Spleen (tissue), 7 donors: ENCODE measurements around the gene LCE1E.

ENCODE experiments used
- POLR2AphosphoS5 ChIP-seq, 3 donors: sonication (generic); formaldehyde crosslinking; IDR thresholded peaks; one replicate each; pipeline ENCODE4 v1.5.1; 2017; ENCODE audit warnings: antibody characterized with exemption in 3 of 3
- TF ChIP-seq, protein P1 (sequence below), 11 experiments: fragments of 200-600 bp in 7 of 11; fragments of 450-650 bp in 4 of 11; sonication (generic) in 4 of 11; IDR thresholded peaks in 8 of 11; conservative IDR thresholded peaks in 3 of 11; 1 replicate in 7 of 11; 2 replicates in 4 of 11; pipeline versions ENCODE4 v1.4.0 to v1.8.0; 2016 to 2021; ENCODE audit warnings: antibody characterized with exemption in 11 of 11, inconsistent platforms in 4 of 11, mild to moderate bottlenecking in 1 of 11
- donor health status: DM: no; HTN: no; CAD: no; lungs with moderate emphysema.
- donor health status: DM: no; HTN: no; CAD: no.
- donor health status: DM: no; HTN: no; CAD: no.

DNA sequence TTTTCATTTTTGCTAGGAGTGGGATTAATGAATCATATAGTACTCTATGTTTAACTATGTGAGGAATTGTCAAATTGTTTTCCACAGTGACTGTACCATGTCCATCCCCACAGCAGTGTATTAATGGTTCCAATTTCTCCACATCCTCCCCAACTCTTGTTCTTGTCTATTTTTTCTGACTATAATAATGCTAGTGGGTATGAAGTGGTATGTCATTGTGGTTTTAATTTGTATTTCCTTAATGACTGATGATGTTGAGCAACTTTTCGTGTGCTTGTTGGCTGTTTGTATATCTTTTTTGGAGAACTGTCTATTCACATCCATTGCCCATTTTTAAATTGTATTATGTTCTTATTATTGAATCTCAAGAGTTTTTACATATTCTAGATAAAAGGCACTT lies 38.2 kb upstream of the LCE1E start:
- TF ChIP-seq POLR2AphosphoS5 (IDR thresholded peaks at IDR 0.05): no peak
- TF ChIP-seq, protein P1, sequence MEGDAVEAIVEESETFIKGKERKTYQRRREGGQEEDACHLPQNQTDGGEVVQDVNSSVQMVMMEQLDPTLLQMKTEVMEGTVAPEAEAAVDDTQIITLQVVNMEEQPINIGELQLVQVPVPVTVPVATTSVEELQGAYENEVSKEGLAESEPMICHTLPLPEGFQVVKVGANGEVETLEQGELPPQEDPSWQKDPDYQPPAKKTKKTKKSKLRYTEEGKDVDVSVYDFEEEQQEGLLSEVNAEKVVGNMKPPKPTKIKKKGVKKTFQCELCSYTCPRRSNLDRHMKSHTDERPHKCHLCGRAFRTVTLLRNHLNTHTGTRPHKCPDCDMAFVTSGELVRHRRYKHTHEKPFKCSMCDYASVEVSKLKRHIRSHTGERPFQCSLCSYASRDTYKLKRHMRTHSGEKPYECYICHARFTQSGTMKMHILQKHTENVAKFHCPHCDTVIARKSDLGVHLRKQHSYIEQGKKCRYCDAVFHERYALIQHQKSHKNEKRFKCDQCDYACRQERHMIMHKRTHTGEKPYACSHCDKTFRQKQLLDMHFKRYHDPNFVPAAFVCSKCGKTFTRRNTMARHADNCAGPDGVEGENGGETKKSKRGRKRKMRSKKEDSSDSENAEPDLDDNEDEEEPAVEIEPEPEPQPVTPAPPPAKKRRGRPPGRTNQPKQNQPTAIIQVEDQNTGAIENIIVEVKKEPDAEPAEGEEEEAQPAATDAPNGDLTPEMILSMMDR (IDR thresholded peaks at IDR 0.05 in 8 of 11, conservative IDR thresholded peaks at IDR 0.05 in 3 of 11): no peak
